K562 (cell line): ENCODE results near the gene BDH2. TPM values are rescaled to one million over a fixed set of nuclear protein-coding genes. Genes with fewer than 3 reads are reported as not detected.

Experiments
- ATAC-seq: fragments of 200-7000 bp; cut with Tn5 transposase; 3 replicates; pipeline ENCODE4 v1.9.1; 2020; ENCODE audit warnings: moderate library complexity
- BruUV-seq: library from RNA; stranded (reverse); fragments of 400-500 nt; replicated peaks from 2 replicates; lab custom pipeline; 2021; lab: Mats Ljungman, UMichigan
- CTCF ChIA-PET: fragments of 300-600 bp; formaldehyde crosslinking; extraction: SDS; loops from one replicate; lab custom pipeline; 2021; ENCODE audit warnings: low intra/inter-chr PET ratio; lab: Yijun Ruan, JAX
- POLR2A ChIA-PET: fragments of 300-600, 350-650 bp; sonication (Branson Sonifier 250); formaldehyde crosslinking; extraction: SDS; loops from one replicate; lab custom pipeline; 2021; ENCODE audit warnings: antibody characterized with exemption, inconsistent platforms; lab: Yijun Ruan, JAX
- DNase-seq, 4 experiments: peaks; one replicate each; pipeline versions ENCODE4 v3.0.0 to v3.0.0-alpha.2; 2011 to 2018; ENCODE audit warnings: low spot score in 3 of 4, mixed read lengths in 3 of 4; ENCODE audit errors: extremely low read depth in 1 of 4
- FAIRE-seq: peaks from 2 replicates; lab custom pipeline; 2011; peaks lifted over from hg19 to GRCh38; lab: Jason Lieb, UNC
- H2AFZ ChIP-seq: 2 replicates; pipeline ENCODE4 v1.6.0; 2011; ENCODE audit warnings: low read depth, low read length, control low read depth, inconsistent platforms
- H3K27ac ChIP-seq: fragments of 200-600 bp; 3 replicates; pipeline ENCODE4 v1.8.0; 2011; ENCODE audit warnings: low read depth, mild to moderate bottlenecking, control low read depth, inconsistent platforms, low read length, moderate library complexity, mixed read lengths; ENCODE audit errors: extremely low read depth
- H3K27me3 ChIP-seq, 2 experiments: fragments of 300-600 bp in 1 of 2; 2 replicates in 1 of 2; 3 replicates in 1 of 2; pipeline versions ENCODE4 v1.6.0 to v1.8.0; 2011; ENCODE audit warnings: inconsistent platforms in 2 of 2, low read length in 2 of 2, mild to moderate bottlenecking in 1 of 2, mixed read lengths in 1 of 2, moderate library complexity in 1 of 2; ENCODE audit not compliant: control insufficient read depth in 2 of 2, insufficient read depth in 2 of 2
- H3K36me3 ChIP-seq: fragments of 300-600 bp; 3 replicates; pipeline ENCODE4 v1.8.0; 2011; ENCODE audit warnings: mild to moderate bottlenecking, low read length, inconsistent platforms; ENCODE audit not compliant: control insufficient read depth, insufficient read depth
- H3K4me1 ChIP-seq, 2 experiments: fragments of 200-600 bp in 1 of 2; replicated peaks in 1 of 2; 2 replicates in 1 of 2; 3 replicates in 1 of 2; pipeline versions ENCODE4 v1.5.1 to v1.8.0; 2011; ENCODE audit warnings: inconsistent platforms in 2 of 2, low read length in 2 of 2, mild to moderate bottlenecking in 1 of 2, mixed read lengths in 1 of 2, moderate library complexity in 1 of 2; ENCODE audit not compliant: control insufficient read depth in 2 of 2, insufficient read depth in 2 of 2
- H3K4me2 ChIP-seq: 2 replicates; pipeline ENCODE4 v1.6.1; 2011; ENCODE audit warnings: low read length, control low read depth, inconsistent platforms, mixed read lengths; ENCODE audit not compliant: insufficient read depth
- H3K4me3 ChIP-seq: fragments of 200-600 bp; sonication (generic), shearing (Covaris generic); 2 replicates; pipeline ENCODE4 v1.5.1; 2016; ENCODE audit warnings: control low read depth, inconsistent platforms
- H3K79me2 ChIP-seq: fragments of 200-600 bp; 3 replicates; pipeline ENCODE4 v1.8.0; 2011; ENCODE audit warnings: low read length, inconsistent platforms; ENCODE audit not compliant: control insufficient read depth, insufficient read depth
- H3K9ac ChIP-seq, 2 experiments: 2 replicates each; pipeline versions ENCODE4 v1.6.0 to v1.6.1; 2011; ENCODE audit warnings: low read depth in 2 of 2, low read length in 2 of 2, control low read depth in 1 of 2, inconsistent platforms in 1 of 2, mild to moderate bottlenecking in 1 of 2, mixed read lengths in 1 of 2; ENCODE audit not compliant: insufficient read depth in 1 of 2
- H3K9me1 ChIP-seq: one replicate; pipeline ENCODE4 v1.6.0; 2011; ENCODE audit warnings: inconsistent platforms, mild to moderate bottlenecking, low read length, moderate library complexity; ENCODE audit not compliant: control insufficient read depth, insufficient read depth
- H3K9me3 ChIP-seq: replicated peaks from 2 replicates; pipeline ENCODE4 v1.5.1; 2011; ENCODE audit warnings: low read depth, low read length, inconsistent platforms; ENCODE audit not compliant: control insufficient read depth, insufficient read depth
- H4K20me1 ChIP-seq: replicated peaks from 2 replicates; pipeline ENCODE4 v1.6.1; 2011; ENCODE audit warnings: low read length, inconsistent platforms, mixed read lengths; ENCODE audit not compliant: control insufficient read depth, insufficient read depth
- CBX8 ChIP-seq: fragments of 200-600 bp; sonication (generic); IDR thresholded peaks from 2 replicates; pipeline ENCODE4 v1.6.1; 2012; ENCODE audit warnings: borderline replicate concordance, mixed run types, low read depth, mild to moderate bottlenecking, moderate library complexity, mixed read lengths, low read length, control low read depth, inconsistent platforms; ENCODE audit not compliant: poor library complexity, severe bottlenecking; ENCODE audit errors: extremely low read depth
- EP400 ChIP-seq: fragments of 450-650 bp; IDR thresholded peaks from 2 replicates; pipeline ENCODE4 v1.6.1; 2017; ENCODE audit warnings: antibody characterized with exemption, mild to moderate bottlenecking, moderate library complexity
- HOXB6 ChIP-seq: fragments of 250-450 bp; sonication (Bioruptor Pico); IDR thresholded peaks from 2 replicates; pipeline ENCODE4 v1.5.1; 2022; ENCODE audit warnings: mild to moderate bottlenecking, borderline replicate concordance
- MEF2A ChIP-seq: IDR thresholded peaks from 2 replicates; pipeline ENCODE4 v1.6.1; 2011; ENCODE audit warnings: low read depth, mild to moderate bottlenecking, low read length, moderate library complexity; ENCODE audit not compliant: control insufficient read depth
- MXI1 ChIP-seq: IDR thresholded peaks from 2 replicates; pipeline ENCODE4 v1.6.1; 2011; ENCODE audit warnings: low read depth, mild to moderate bottlenecking, improper control_type of control experiment, low read length
- NFXL1 ChIP-seq: fragments of 450-650 bp; formaldehyde crosslinking; IDR thresholded peaks from 2 replicates; pipeline ENCODE4 v1.4.0; 2021; ENCODE audit warnings: mild to moderate bottlenecking
- PML ChIP-seq: IDR thresholded peaks from 2 replicates; pipeline ENCODE4 v1.6.1; 2012; ENCODE audit warnings: low read length, inconsistent platforms
- PURB ChIP-seq: sonication (generic); formaldehyde crosslinking; IDR thresholded peaks from 2 replicates; pipeline ENCODE4 v1.9.0; 2021; ENCODE audit warnings: low read depth, mild to moderate bottlenecking, missing genetic modification reagents
- SMC3 ChIP-seq: conservative IDR thresholded peaks from 2 replicates; pipeline ENCODE4 v1.6.1; 2011; ENCODE audit warnings: low read depth, low read length, improper control_type of control experiment; ENCODE audit not compliant: insufficient read depth
- TFAM ChIP-seq: fragments of 250-450 bp; sonication (Bioruptor Pico); conservative IDR thresholded peaks from 2 replicates; pipeline ENCODE4 v1.5.0; 2021; ENCODE audit warnings: mild to moderate bottlenecking, moderate library complexity
- ZNF766 ChIP-seq: fragments of 200-800 bp; sonication (Bioruptor generic); conservative IDR thresholded peaks from 2 replicates; pipeline ENCODE4 v1.6.1; 2016; ENCODE audit warnings: missing genetic modification characterization, missing compliant biosample characterization
- WGBS: fragments of 100-300 bp; shearing (Covaris generic); methylation state at CpG from one replicate; pipeline ENCODE4 v1.1.6; 2016; ENCODE audit warnings: low coverage, mixed read lengths; ENCODE audit not compliant: insufficient coverage; ENCODE audit errors: missing lambda C conversion rate; 5-methylcytosine and 5-hydroxymethylcytosine counted together
- in situ Hi-C: fragments of 300-500 bp; cut with MboI; formaldehyde crosslinking; loops from 4 replicates; pipeline ENCODE4 v1.15.0; 2018; ENCODE audit warnings: inconsistent platforms, mixed read lengths
- intact Hi-C: fragments of 100-400 bp; cut with micrococcal nuclease; formaldehyde crosslinking; loops from 2 replicates; pipeline ENCODE4 v1.14.2; 2022
- polyA plus RNA-seq, 8 experiments: library from polyadenylated mRNA; depleted of rRNA in 4 of 8; stranded (reverse) in 5 of 8; unstranded in 3 of 8; fragments of >200 nt; fragmentation: Nextera tagmentation in 2 of 8; fragmentation: Illumina TruSeq in 1 of 8; extraction: Ambion mirVana in 2 of 8; extraction: Trizol in 1 of 8; gene quantifications; 2 replicates each; pipeline versions ENCODE4 v1.2.1 to v1.2.3, GENCODE V29; 2011 to 2014; ENCODE audit warnings: inconsistent platforms in 1 of 8, missing spikeins in 1 of 8
- total RNA-seq, 7 experiments: library from RNA; depleted of rRNA in 6 of 7; stranded (reverse); fragments of >200 nt in 6 of 7; fragmentation: Illumina TruSeq in 2 of 7; extraction: Trizol in 2 of 7; gene quantifications; 2 replicates each; pipeline versions ENCODE4 v1.2.1 to v1.2.3, GENCODE V29; 2011 to 2021; ENCODE audit warnings: low replicate concordance in 1 of 7
- TF ChIP-seq, protein P1 (sequence below): sonication (generic); formaldehyde crosslinking; IDR thresholded peaks from 2 replicates; pipeline ENCODE4 v1.8.1; 2023; ENCODE audit warnings: mild to moderate bottlenecking, missing genetic modification reagents
- TF ChIP-seq, protein P2 (sequence below): sonication (generic); IDR thresholded peaks from 2 replicates; pipeline ENCODE4 v1.6.1; 2016
- TF ChIP-seq, protein P3 (sequence below): fragments of 450-650 bp; IDR thresholded peaks from 2 replicates; pipeline ENCODE4 v1.6.1; 2016; ENCODE audit warnings: missing biosample characterization, missing genetic modification characterization
- TF ChIP-seq, protein P4 (sequence below): fragments of 250-450 bp; sonication (Bioruptor Pico); IDR thresholded peaks from 2 replicates; pipeline ENCODE4 v1.5.0; 2020; ENCODE audit warnings: mild to moderate bottlenecking, borderline replicate concordance

BDH2 gene
- total and polyA plus RNA-seq, 9 of the 15 experiments (the other 6 are each of a cell fraction or from before 2014, with no cell fraction given): 4.9 to 17.9 (median 9.1) TPM

DNA sequence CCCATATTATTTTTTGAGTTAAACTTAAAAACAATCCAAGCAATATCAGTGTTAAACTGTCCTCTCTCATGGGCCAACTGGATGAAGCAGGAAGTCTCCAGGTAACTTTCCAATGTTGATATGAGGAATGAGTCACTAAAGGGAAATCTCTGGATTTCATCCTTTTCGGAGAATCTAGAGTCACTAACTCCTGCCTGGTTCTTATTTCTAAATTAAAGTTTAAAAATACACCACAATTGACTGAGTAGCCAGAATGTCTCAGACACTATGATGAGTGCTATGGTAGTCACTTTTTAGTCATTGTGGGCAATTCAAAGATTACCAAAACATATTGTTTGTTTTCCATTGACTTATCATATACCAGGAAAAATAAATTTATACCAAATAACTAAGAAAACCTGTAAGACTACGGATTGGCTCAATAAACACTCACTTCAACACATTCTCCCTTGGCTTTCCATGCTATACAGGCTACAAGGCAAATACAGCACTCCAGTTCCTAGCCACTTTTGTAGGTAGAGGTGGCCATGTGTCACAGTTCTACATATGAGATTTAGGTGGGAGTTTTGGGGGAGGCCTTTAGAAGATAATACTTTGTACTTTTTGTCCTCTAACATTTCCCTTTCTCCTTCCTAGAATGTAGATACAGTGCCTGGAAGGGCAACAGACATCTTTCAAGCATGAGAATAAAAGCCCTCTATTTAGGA lies 31.6 kb downstream of the BDH2 start:
- no peak overlapping the region for H2AFZ ChIP-seq
- no peak overlapping the region for H3K4me2 ChIP-seq
- no peak overlapping the region for H3K4me3 ChIP-seq
- H3K9me1 ChIP-seq: no peaks in the 10 kb centered on the region
- no peak for FAIRE-seq
- 83% methylated on average over 2 of the region's 2 CpGs for WGBS
- H4K20me1 ChIP-seq: no peaks in the 10 kb centered on the region
- CTCF ChIA-PET: no interaction called here
- H3K79me2 ChIP-seq: no peaks in the 10 kb centered on the region
- no peak for DNase-seq
- ATAC-seq: no peak
- no peaks in the 10 kb centered on the region; a peak in 1 of 5 replicates for H3K4me1 ChIP-seq
- no TSS peak for BruUV-seq
- no peak overlapping the region for H3K27ac ChIP-seq
- H3K36me3 ChIP-seq: peaks cover 17% of the 10 kb centered on the region; the same call in 1 of the 3 replicates
- no peak overlapping the region for H3K9ac ChIP-seq
- TF ChIP-seq CBX8 (no peak), PURB (CRISPR knock-in tag) (no peak), MXI1 (no peak), TFAM (CRISPR knock-in tag) (no peak), NFXL1 (CRISPR knock-in tag) (no peak), ZNF766 (no peak), EP400 (no peak), PML (no peak), SMC3 (no peak), MEF2A (no peak), HOXB6 (CRISPR knock-in tag) (no peak)
- TF ChIP-seq, protein P1, sequence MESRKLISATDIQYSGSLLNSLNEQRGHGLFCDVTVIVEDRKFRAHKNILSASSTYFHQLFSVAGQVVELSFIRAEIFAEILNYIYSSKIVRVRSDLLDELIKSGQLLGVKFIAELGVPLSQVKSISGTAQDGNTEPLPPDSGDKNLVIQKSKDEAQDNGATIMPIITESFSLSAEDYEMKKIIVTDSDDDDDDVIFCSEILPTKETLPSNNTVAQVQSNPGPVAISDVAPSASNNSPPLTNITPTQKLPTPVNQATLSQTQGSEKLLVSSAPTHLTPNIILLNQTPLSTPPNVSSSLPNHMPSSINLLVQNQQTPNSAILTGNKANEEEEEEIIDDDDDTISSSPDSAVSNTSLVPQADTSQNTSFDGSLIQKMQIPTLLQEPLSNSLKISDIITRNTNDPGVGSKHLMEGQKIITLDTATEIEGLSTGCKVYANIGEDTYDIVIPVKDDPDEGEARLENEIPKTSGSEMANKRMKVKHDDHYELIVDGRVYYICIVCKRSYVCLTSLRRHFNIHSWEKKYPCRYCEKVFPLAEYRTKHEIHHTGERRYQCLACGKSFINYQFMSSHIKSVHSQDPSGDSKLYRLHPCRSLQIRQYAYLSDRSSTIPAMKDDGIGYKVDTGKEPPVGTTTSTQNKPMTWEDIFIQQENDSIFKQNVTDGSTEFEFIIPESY (CRISPR knock-in tag): no peak
- TF ChIP-seq, protein P2, sequence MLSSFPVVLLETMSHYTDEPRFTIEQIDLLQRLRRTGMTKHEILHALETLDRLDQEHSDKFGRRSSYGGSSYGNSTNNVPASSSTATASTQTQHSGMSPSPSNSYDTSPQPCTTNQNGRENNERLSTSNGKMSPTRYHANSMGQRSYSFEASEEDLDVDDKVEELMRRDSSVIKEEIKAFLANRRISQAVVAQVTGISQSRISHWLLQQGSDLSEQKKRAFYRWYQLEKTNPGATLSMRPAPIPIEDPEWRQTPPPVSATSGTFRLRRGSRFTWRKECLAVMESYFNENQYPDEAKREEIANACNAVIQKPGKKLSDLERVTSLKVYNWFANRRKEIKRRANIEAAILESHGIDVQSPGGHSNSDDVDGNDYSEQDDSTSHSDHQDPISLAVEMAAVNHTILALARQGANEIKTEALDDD: no peak
- TF ChIP-seq, protein P3, sequence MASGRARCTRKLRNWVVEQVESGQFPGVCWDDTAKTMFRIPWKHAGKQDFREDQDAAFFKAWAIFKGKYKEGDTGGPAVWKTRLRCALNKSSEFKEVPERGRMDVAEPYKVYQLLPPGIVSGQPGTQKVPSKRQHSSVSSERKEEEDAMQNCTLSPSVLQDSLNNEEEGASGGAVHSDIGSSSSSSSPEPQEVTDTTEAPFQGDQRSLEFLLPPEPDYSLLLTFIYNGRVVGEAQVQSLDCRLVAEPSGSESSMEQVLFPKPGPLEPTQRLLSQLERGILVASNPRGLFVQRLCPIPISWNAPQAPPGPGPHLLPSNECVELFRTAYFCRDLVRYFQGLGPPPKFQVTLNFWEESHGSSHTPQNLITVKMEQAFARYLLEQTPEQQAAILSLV (tag): no peak
- TF ChIP-seq, protein P4, sequence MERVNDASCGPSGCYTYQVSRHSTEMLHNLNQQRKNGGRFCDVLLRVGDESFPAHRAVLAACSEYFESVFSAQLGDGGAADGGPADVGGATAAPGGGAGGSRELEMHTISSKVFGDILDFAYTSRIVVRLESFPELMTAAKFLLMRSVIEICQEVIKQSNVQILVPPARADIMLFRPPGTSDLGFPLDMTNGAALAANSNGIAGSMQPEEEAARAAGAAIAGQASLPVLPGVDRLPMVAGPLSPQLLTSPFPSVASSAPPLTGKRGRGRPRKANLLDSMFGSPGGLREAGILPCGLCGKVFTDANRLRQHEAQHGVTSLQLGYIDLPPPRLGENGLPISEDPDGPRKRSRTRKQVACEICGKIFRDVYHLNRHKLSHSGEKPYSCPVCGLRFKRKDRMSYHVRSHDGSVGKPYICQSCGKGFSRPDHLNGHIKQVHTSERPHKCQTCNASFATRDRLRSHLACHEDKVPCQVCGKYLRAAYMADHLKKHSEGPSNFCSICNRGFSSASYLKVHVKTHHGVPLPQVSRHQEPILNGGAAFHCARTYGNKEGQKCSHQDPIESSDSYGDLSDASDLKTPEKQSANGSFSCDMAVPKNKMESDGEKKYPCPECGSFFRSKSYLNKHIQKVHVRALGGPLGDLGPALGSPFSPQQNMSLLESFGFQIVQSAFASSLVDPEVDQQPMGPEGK (CRISPR knock-in tag): no peak
- intact Hi-C loops: no loop called here
- H3K9me3 ChIP-seq: no peaks in the 10 kb centered on the region
- no peaks in the 10 kb centered on the region for H3K27me3 ChIP-seq
- POLR2A ChIA-PET: no interaction called here
- in situ Hi-C loops: no loop called here
